HG03571 (cell line): ENCODE results near the gene ZNF766.
"Not testable (repeated sequence)": the region's sequence is repeated elsewhere in the genome, so short reads cannot be mapped to it uniquely, and the experiment has no call there.

ENCODE experiments used
- ATAC-seq: cut with Tn5 transposase; IDR thresholded peaks from one replicate; pipeline ENCODE4 v1.9.1; 2021; ENCODE audit not compliant: unreplicated experiment

The ZNF766 gene

DNA sequence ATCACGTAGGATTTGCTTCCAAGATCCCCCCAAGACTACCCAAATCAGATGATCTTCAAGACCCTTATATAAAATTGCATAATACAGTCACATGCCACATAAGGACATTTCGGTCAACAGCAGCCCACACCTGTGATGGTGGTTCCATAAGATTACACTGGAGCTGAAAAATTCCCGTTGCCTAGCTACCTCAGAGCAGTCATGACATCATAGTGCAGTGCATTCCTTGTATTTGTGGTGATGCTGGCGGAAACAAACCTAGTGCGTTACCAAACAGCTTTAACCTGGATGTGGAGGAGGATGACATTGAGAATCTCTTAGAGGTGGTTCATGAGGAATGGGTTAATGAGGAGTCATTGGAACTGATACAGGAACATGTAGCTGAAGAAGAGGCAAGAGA, 4.8 kb downstream of the ZNF766 start:
- ATAC-seq = no peak

DNA sequence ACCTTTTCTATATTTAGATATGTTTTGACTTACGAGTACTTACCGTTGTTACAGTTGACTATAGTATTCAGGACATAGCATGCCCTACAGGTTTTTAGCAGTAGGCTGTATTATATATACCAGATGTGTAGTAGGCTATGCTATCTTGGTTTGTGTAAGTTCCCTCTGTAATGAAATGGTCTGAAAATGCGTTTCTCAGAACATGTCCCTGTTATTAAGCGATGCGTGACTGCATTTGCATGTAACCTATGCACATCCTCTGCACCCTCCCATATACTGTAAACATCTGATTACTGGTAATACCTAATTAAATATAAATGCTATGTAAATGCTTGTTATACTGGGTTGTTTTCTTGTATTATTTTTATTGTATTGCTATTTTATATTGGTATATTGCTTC, 6.6 kb downstream of the ZNF766 start:
- no peak for ATAC-seq

DNA sequence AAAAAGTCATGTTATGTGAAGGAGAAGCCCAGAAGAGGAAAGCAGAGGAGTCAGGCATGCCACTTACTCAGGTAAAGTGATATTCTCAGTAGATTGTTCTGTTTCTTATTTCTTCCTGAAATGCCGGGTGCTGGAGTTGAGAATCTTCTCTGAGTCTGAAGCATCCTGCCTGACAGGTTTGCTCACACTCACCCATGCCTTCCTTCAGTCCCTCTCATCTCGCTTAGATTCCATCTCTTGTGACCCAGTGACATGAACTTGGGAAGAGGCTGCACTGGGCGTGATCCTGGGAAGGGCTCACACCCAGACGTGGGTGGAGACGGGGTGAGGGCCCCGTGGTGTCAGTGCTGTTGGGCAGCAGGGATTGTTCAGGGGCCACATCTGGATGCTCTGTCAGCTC, 8.1 kb downstream of the ZNF766 start:
- no peak for ATAC-seq

DNA sequence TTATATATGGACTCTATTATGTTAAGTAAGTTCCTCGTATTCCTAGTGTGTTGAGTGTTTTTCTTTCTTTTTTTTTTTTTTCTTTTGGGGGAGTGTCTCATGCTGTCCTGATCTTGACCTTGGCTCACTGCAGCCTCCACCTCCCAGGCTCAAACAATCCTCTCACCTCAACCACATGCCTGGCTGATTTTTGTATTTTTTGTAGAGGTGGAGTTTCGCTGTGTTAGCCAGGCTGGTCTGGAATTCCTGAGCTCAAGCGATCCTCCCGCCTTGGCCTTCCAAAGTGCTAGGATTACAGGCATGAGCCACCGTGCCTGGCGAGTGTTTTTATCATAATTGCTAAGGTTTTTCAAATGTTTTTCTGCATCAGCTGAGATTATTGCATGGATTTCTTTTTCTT, 16.9 kb downstream of the ZNF766 start:
- no peak for ATAC-seq

- ATAC-seq = no peak
These were observed 22.4 kb downstream of the ZNF766 start for GRCh38 chr19:52291781-52292180.

DNA sequence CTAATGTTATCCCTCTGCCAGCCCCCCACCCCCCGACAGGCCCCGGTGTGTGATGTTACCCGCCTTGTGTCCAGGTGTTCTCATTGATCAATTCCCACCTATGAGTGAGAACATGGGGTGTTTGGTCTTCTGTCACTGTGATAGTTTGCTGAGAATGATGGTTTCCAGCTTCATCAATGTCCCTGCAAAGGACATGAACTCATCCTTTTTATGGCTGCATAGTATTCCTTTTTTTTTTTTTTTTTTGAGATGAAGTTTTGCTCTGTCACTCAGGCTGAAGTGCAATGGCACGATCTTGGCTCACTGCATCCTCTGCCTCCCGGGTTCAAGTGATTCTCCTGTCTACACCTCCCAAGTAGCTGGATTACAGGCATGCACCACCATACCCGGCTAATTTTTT, 23.6 kb downstream of the ZNF766 start:
- not testable (repeated sequence) for ATAC-seq

GRCh38 chr19:52296400-52296772, 27.0 kb downstream of the ZNF766 start:
- ATAC-seq = no peak

GRCh38 chr19:52296773-52297600, 27.6 kb downstream of the ZNF766 start, which contains the start of gene ZNF480:
Gene ZNF480 (plus strand): TSS chr19:52297169. CDS start chr19:52300413, 3,244 bp downstream.
- peak; percentile 54 for ATAC-seq

DNA sequence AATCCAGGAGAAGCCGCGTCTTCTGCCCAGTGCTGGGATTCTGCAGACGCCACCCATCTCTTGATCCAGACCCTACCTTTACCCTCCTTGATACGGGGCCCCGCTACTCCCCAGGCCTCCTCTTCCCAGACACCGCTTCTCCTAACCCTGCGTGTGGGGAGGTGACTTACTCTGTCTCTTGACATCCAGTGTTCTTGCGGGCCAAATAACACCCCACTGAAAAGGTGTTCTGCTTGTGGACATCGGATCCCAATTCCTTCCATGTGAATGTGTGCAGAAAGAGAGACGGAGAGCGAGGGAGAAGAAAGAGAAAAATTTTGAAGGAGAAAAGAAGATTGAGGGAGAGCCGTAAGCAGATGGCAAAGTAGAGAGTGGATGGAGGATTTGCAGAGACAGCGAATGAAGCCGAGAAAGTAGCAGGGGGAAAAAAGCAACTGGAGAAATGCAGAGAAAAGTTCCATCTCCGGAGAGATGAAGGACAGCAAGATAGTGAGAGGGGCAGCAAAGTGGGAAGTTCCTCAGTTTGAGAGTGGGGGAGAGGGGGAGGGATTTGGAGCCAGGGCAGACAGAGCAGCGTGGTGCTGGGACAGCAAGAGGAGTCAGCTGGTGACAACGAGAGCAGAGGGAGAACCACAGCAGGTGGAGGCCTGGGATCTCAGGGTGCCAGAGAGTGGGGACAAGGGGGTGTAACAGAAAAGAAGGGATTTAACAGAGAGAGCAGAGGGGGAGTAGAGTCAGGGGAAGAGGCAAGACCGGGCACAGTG, 28.4 kb downstream of the ZNF766 start:
- ATAC-seq = peak; percentile 16

GRCh38 chr19:52307275-52307674, 37.9 kb downstream of the ZNF766 start:
- no peak for ATAC-seq

DNA sequence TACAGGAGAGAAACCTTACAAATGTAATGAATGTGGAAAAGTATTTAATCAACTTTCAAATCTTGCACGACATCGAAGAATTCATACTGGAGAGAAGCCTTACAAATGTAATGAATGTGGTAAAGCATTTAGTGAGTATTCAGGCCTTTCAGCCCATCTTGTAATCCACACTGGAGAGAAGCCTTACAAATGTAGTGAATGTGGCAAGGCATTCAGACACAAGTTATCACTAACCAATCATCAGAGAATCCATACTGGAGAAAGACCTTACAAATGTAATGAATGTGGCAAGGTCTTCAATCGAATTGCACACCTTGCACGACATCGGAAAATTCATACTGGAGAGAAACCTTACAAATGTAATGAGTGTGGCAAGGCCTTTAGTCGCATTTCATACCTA, 53.0 kb downstream of the ZNF766 start:
- ATAC-seq = no peak

GRCh38 chr19:52331757-52332156, 62.4 kb downstream of the ZNF766 start:
- ATAC-seq = no peak

GRCh38 chr19:52335768-52336116, 66.4 kb downstream of the ZNF766 start:
- ATAC-seq = no peak

GRCh38 chr19:52336117-52336790, 66.9 kb downstream of the ZNF766 start, which contains the start of gene ZNF610:
Gene ZNF610 (plus strand): TSS chr19:52336243. CDS start chr19:52349173, 12,930 bp downstream.
- ATAC-seq = no peak

DNA sequence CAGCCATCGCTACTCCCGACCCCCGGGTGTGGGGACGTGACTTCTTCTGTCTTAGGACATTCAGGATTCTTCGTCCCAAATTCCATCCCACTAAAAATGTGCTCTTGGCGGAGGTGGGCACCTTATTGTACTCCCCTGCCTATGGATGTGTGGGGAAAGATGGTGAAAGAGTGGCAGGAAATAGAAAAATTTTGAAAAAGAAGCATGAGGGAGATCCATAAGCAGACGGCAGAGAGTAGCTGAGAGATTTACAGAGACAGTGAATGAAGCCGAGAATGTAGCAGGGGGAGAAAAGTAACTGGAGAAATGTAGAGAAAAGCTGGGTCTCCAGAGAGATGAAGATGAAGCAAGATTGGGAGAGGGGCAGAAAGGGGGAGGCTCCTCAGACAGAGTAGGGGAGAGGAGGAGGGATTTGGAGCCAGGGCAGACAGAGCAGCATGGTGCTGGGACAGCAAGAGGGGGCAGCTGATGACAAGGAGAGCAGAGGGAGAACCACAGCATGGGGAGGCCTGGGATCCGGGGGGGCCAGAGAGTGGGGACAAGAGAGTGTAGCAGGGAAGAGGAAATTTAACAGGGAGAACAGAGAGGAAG, 67.5 kb downstream of the ZNF766 start:
- no peak for ATAC-seq

DNA sequence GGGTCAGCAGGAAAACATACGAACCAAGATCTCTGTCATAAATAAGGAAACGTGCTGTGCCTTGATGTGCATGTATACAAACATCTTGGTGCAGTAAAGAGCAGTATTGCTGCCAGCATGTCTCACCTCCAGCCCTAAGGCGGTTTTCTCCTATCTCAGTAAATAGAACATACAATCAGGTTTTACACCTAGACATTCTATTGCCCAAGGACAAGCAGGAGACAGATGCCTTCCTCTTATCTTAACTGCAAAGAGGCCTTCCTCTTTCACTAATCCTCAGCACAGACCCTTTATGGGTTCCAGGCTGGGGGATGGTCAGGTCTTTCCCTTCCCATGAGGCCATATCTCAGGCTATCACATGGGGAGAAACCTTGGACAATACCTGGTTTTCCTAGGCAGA, 69.6 kb downstream of the ZNF766 start:
- ATAC-seq = not testable (repeated sequence)

DNA sequence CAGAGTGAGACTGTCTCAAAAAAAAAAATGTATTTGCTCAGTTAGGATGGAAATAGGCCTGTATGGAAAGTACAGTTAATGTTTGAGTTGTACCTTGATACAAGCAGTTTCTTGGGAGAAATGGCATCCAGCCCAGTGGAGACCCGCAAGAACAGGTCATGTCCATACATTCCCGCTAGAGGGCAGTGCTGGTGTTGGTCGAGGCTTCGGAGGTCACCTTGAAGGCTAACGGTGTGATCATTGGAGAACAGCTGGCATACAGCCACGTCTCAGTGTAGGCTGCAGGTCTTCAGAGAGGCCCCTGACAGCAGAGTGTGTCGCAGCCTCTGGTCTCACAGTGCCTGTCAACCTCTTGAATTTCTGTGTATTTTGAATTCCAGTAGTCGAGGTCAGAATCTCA, 74.2 kb downstream of the ZNF766 start:
- no peak for ATAC-seq

DNA sequence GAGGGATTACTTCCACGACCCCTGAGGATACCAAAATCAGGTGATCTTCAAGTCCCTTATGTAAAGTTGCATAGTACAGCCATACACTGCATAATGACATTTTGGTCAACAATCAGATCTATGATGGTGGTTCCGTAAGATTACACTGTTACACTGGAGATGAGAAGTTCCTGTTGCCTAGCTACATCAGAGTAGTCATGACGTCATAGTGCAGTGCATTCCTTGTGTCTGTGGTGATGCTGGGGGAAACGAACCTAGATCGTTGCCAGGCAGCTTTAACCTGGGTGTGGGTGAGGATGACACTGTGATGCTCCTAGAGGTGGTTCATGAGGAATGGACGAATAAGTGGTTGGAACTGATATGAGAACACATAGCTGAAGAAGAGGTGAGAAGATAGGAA, 75.8 kb downstream of the ZNF766 start:
- ATAC-seq = no peak
